Mesendoderm (in vitro differentiated cells): ENCODE measurements around the gene PLD5.
"Not testable (repeated sequence)": the region's sequence is repeated elsewhere in the genome, so short reads cannot be mapped to it uniquely, and the experiment has no call there.

Source experiments
- DNase-seq: peaks from one replicate; pipeline ENCODE4 v3.0.0; 2013
- H2AK5ac ChIP-seq: 2 replicates; pipeline ENCODE4 v1.6.1; 2013; ENCODE audit warnings: low read length, inconsistent platforms
- H2BK120ac ChIP-seq: 2 replicates; pipeline ENCODE4 v1.6.1; 2013; ENCODE audit warnings: low read depth, mild to moderate bottlenecking, low read length, moderate library complexity, mixed read lengths
- H2BK15ac ChIP-seq: replicated peaks from 2 replicates; pipeline ENCODE4 v1.6.1; 2013; ENCODE audit warnings: low read depth, mild to moderate bottlenecking, moderate library complexity
- H2BK5ac ChIP-seq: 2 replicates; pipeline ENCODE4 v1.6.1; 2013; ENCODE audit warnings: low read length, inconsistent platforms
- H3K18ac ChIP-seq: 2 replicates; pipeline ENCODE4 v1.6.1; 2013; ENCODE audit warnings: mild to moderate bottlenecking, low read length, mixed read lengths
- H3K23ac ChIP-seq: one replicate; pipeline ENCODE4 v1.6.1; 2013; ENCODE audit warnings: low read length
- H3K27ac ChIP-seq: 2 replicates; pipeline ENCODE4 v1.5.1; 2013; ENCODE audit warnings: low read depth, mild to moderate bottlenecking, inconsistent platforms, low read length, moderate library complexity
- H3K27me3 ChIP-seq: 2 replicates; pipeline ENCODE4 v1.6.1; 2013; ENCODE audit warnings: low read length, control low read depth, mild to moderate bottlenecking, inconsistent platforms; ENCODE audit not compliant: insufficient read depth, poor library complexity
- H3K36me3 ChIP-seq: 2 replicates; pipeline ENCODE4 v1.6.1; 2013; ENCODE audit warnings: low read length, inconsistent platforms; ENCODE audit not compliant: control insufficient read depth, insufficient read depth
- H3K4ac ChIP-seq: one replicate; pipeline ENCODE4 v1.6.1; 2013; ENCODE audit warnings: low read depth, mild to moderate bottlenecking, low read length, moderate library complexity
- H3K4me1 ChIP-seq: 2 replicates; pipeline ENCODE4 v1.6.1; 2013; ENCODE audit warnings: low read depth, low read length, inconsistent platforms; ENCODE audit not compliant: control insufficient read depth
- H3K4me2 ChIP-seq: 2 replicates; pipeline ENCODE4 v1.6.1; 2013; ENCODE audit warnings: low read length
- H3K4me3 ChIP-seq: 2 replicates; pipeline ENCODE4 v1.5.1; 2013; ENCODE audit warnings: mild to moderate bottlenecking, low read length
- H3K56ac ChIP-seq: one replicate; pipeline ENCODE4 v1.6.1; 2013; ENCODE audit warnings: low read length
- H3K79me1 ChIP-seq: 2 replicates; pipeline ENCODE4 v1.6.1; 2013; ENCODE audit warnings: low read length, inconsistent platforms
- H3K79me2 ChIP-seq: 2 replicates; pipeline ENCODE4 v1.6.1; 2013; ENCODE audit warnings: mild to moderate bottlenecking, low read length; ENCODE audit not compliant: control insufficient read depth, insufficient read depth
- H3K9ac ChIP-seq: 2 replicates; pipeline ENCODE4 v1.6.1; 2013; ENCODE audit warnings: low read length, inconsistent platforms
- H4K5ac ChIP-seq: one replicate; pipeline ENCODE4 v1.6.1; 2013; ENCODE audit warnings: low read length
- H4K8ac ChIP-seq: one replicate; pipeline ENCODE4 v1.6.1; 2013; ENCODE audit warnings: low read depth, mild to moderate bottlenecking, control low read depth, low read length, moderate library complexity
- WGBS: extraction: QIAGEN DNeasy Blood & Tissue Kit; methylation state at CpG from one replicate; pipeline ENCODE4 v1.1.7; 2013; ENCODE audit warnings: low lambda C conversion rate, missing lambda C conversion rate; ENCODE audit not compliant: insufficient coverage; ENCODE audit errors: extremely low coverage; 5-methylcytosine and 5-hydroxymethylcytosine counted together

The PLD5 gene

GRCh38 chr1:242214455-242214854 is 310.0 kb downstream of the PLD5 start:
- H3K27me3 ChIP-seq, H3K4ac ChIP-seq, H3K4me1 ChIP-seq, H3K79me2 ChIP-seq, H4K8ac ChIP-seq, H3K27ac ChIP-seq, H3K23ac ChIP-seq, DNase-seq, H2BK5ac ChIP-seq, H2BK120ac ChIP-seq, H4K5ac ChIP-seq, H3K79me1 ChIP-seq, H3K56ac ChIP-seq, H3K4me3 ChIP-seq, H3K18ac ChIP-seq, H2BK15ac ChIP-seq, H3K36me3 ChIP-seq, H3K4me2 ChIP-seq, H2AK5ac ChIP-seq, H3K9ac ChIP-seq: not testable (repeated sequence)
- WGBS = no CpG with 5 or more reads among the region's 3 CpGs

- DNase-seq, H2BK5ac ChIP-seq, H3K18ac ChIP-seq, H2BK15ac ChIP-seq, H2BK120ac ChIP-seq, H3K9ac ChIP-seq, H3K27ac ChIP-seq, H4K5ac ChIP-seq, H3K36me3 ChIP-seq, H3K56ac ChIP-seq, H2AK5ac ChIP-seq, H3K23ac ChIP-seq, H3K4me1 ChIP-seq, H3K79me1 ChIP-seq, H3K4me2 ChIP-seq, H3K4ac ChIP-seq, H3K4me3 ChIP-seq, H3K27me3 ChIP-seq, H4K8ac ChIP-seq, H3K79me2 ChIP-seq: not testable (repeated sequence)
- no CpG with 5 or more reads among the region's 4 CpGs for WGBS
Observed at GRCh38 chr1:242212961-242213360, 311.5 kb downstream of the PLD5 start.

- Histone ChIP-seq H3K4me3 (no peak overlapping the region), H3K79me1 (no peaks in the 10 kb centered on the region), H3K23ac (no peak overlapping the region), H3K18ac (no peak overlapping the region), H3K79me2 (no peaks in the 10 kb centered on the region), H4K5ac (no peak overlapping the region), H4K8ac (no peak overlapping the region), H2BK15ac (no peak overlapping the region), H3K27me3 (no peaks in the 10 kb centered on the region), H3K4me1 (peaks cover 9% of the 10 kb centered on the region), H2AK5ac (no peak overlapping the region), H2BK5ac (no peak overlapping the region), H3K4me2 (no peak overlapping the region), H3K4ac (no peak overlapping the region), H2BK120ac (no peak overlapping the region), H3K27ac (no peak overlapping the region), H3K9ac (no peak overlapping the region), H3K36me3 (no peaks in the 10 kb centered on the region), H3K56ac (no peak overlapping the region)
- no CpG with 5 or more reads among the region's 12 CpGs for WGBS
- DNase-seq = peak; percentile 66
Observed at GRCh38 chr1:242212401-242212800, 312.1 kb downstream of the PLD5 start.

- Histone ChIP-seq H4K5ac (no peak overlapping the region), H2BK120ac (no peak overlapping the region), H3K79me2 (no peaks in the 10 kb centered on the region), H3K18ac (peak overlapping the region; percentile 21), H3K4ac (no peak overlapping the region), H3K4me1 (peaks cover 9% of the 10 kb centered on the region), H4K8ac (no peak overlapping the region), H3K4me2 (no peak overlapping the region), H2BK5ac (no peak overlapping the region), H3K27ac (peak overlapping the region; percentile 4), H2AK5ac (no peak overlapping the region), H2BK15ac (no peak overlapping the region), H3K23ac (no peak overlapping the region), H3K9ac (no peak overlapping the region), H3K56ac (peak overlapping the region; percentile 15), H3K36me3 (no peaks in the 10 kb centered on the region), H3K79me1 (no peaks in the 10 kb centered on the region), H3K27me3 (no peaks in the 10 kb centered on the region), H3K4me3 (no peak overlapping the region)
- no CpG with 5 or more reads among the region's 11 CpGs for WGBS
- DNase-seq = peak; percentile 77
Observed at GRCh38 chr1:242211254-242212022, 313.1 kb downstream of the PLD5 start.

- H3K27me3 ChIP-seq, H3K4me2 ChIP-seq, H3K79me1 ChIP-seq, H3K4me3 ChIP-seq, H4K5ac ChIP-seq, H3K23ac ChIP-seq, H2AK5ac ChIP-seq, H2BK5ac ChIP-seq, H2BK15ac ChIP-seq, H3K9ac ChIP-seq, H3K56ac ChIP-seq, H2BK120ac ChIP-seq, H3K79me2 ChIP-seq, H3K4ac ChIP-seq, H3K36me3 ChIP-seq, H3K27ac ChIP-seq, H3K18ac ChIP-seq, H3K4me1 ChIP-seq, H4K8ac ChIP-seq: not testable (repeated sequence)
- no CpG with 5 or more reads among the region's 7 CpGs for WGBS
- DNase-seq = peak; percentile 79
Observed at GRCh38 chr1:242210316-242210715, 314.2 kb downstream of the PLD5 start.

- Histone ChIP-seq H2AK5ac (no peak overlapping the region), H3K4me2 (no peak overlapping the region), H3K27ac (no peak overlapping the region), H3K18ac (no peak overlapping the region), H2BK15ac (no peak overlapping the region), H4K5ac (no peak overlapping the region), H3K4ac (no peak overlapping the region), H3K9ac (no peak overlapping the region), H3K36me3 (no peaks in the 10 kb centered on the region), H3K56ac (no peak overlapping the region), H2BK5ac (no peak overlapping the region), H3K27me3 (no peaks in the 10 kb centered on the region), H2BK120ac (no peak overlapping the region), H3K79me1 (no peaks in the 10 kb centered on the region), H3K79me2 (no peaks in the 10 kb centered on the region), H3K4me1 (peaks cover 9% of the 10 kb centered on the region), H4K8ac (no peak overlapping the region), H3K23ac (no peak overlapping the region), H3K4me3 (no peak overlapping the region)
- no peak for DNase-seq
- no CpG with 5 or more reads among the region's 11 CpGs for WGBS
Observed at GRCh38 chr1:242209063-242209462, 315.4 kb downstream of the PLD5 start.
